Muscle of arm (tissue), 14 donors: Measurements from ENCODE around the gene HECTD3. TPM values are rescaled to one million over a fixed set of nuclear protein-coding genes. Genes with fewer than 3 reads are reported as not detected.

Source experiments
- DNase-seq: peaks from one replicate; pipeline ENCODE4 v3.0.0-alpha.2; 2013
- long read RNA-seq, 11 donors: transcript quantifications; one replicate each; lab custom pipeline, GENCODE V29; 2026
- polyA plus RNA-seq, 12 donors: library from polyadenylated mRNA; unstranded; fragments of 120-200 nt; gene quantifications; one replicate each; pipeline ENCODE4 v1.2.1, GENCODE V29; 2013; ENCODE audit not compliant: insufficient read length in 12 of 12

HECTD3 gene
- polyA plus RNA-seq = 10 to 100 TPM in 11 of 12 donors, not detected in 1; 26.0 to 39.4 (median 30.5) TPM
- long read RNA-seq, donor 1, partial matches to known transcripts = 7 of 12 reads
- long read RNA-seq, donor 1, other reads (novel, unspliced or antisense) = 0 of 12 reads
- long read RNA-seq, donor 2, partial matches to known transcripts = 0 of 3 reads
- long read RNA-seq, donor 2, other reads (novel, unspliced or antisense) = 0 of 3 reads
- long read RNA-seq, donor 3, partial matches to known transcripts = 7 of 12 reads
- long read RNA-seq, donor 3, other reads (novel, unspliced or antisense) = 0 of 12 reads
- long read RNA-seq, donor 4, transcript HECTD3-202 (21 exons, 3,610 nt) = major isoform, 6 of 8 reads
- long read RNA-seq, donor 4, partial matches to known transcripts = 0 of 8 reads
- long read RNA-seq, donor 4, other reads (novel, unspliced or antisense) = 0 of 8 reads
- long read RNA-seq, donor 5, partial matches to known transcripts = 10 of 16 reads
- long read RNA-seq, donor 5, other reads (novel, unspliced or antisense) = 0 of 16 reads
- long read RNA-seq, donor 6, partial matches to known transcripts = 0 of 3 reads
- long read RNA-seq, donor 6, other reads (novel, unspliced or antisense) = 0 of 3 reads
- long read RNA-seq, donor 7, partial matches to known transcripts = 0 of 4 reads
- long read RNA-seq, donor 7, other reads (novel, unspliced or antisense) = 0 of 4 reads
- long read RNA-seq, donor 8, transcript HECTD3-202 (21 exons, 3,610 nt) = major isoform, 5 of 23 reads
- long read RNA-seq, donor 8, partial matches to known transcripts = 17 of 23 reads
- long read RNA-seq, donor 8, other reads (novel, unspliced or antisense) = 0 of 23 reads
- long read RNA-seq, donor 9, partial matches to known transcripts = 5 of 9 reads
- long read RNA-seq, donor 9, other reads (novel, unspliced or antisense) = 0 of 9 reads
- long read RNA-seq, donor 10, partial matches to known transcripts = 0 of 3 reads
- long read RNA-seq, donor 10, other reads (novel, unspliced or antisense) = 0 of 3 reads
- long read RNA-seq, donor 11, partial matches to known transcripts = 7 of 10 reads
- long read RNA-seq, donor 11, other reads (novel, unspliced or antisense) = 0 of 10 reads

- DNase-seq = peak; percentile 85
Observed at GRCh38 chr1:45010855-45011811, at the start of gene HECTD3. Gene HECTD3 (minus strand): TSS chr1:45011324. CDS start chr1:45011257, 67 bp downstream.

GRCh38 chr1:45059829-45060228 lies 48.7 kb upstream of the HECTD3 start:
- no peak for DNase-seq

- DNase-seq = no peak
Observed at GRCh38 chr1:45057542-45057941, 46.4 kb upstream of the HECTD3 start.

GRCh38 chr1:45051005-45051772 lies 40.1 kb upstream of the HECTD3 start:
- DNase-seq = no peak

GRCh38 chr1:45047032-45047431 lies 35.9 kb upstream of the HECTD3 start:
- no peak for DNase-seq

- DNase-seq = no peak
Observed at GRCh38 chr1:45044916-45045315, 33.8 kb upstream of the HECTD3 start.

- no peak for DNase-seq
Observed at GRCh38 chr1:45043094-45043493, 32.0 kb upstream of the HECTD3 start.

GRCh38 chr1:45040297-45040696 lies 29.2 kb upstream of the HECTD3 start:
- DNase-seq = no peak

GRCh38 chr1:45038661-45039364 lies 27.7 kb upstream of the HECTD3 start:
- no peak for DNase-seq

- no peak for DNase-seq
Observed at GRCh38 chr1:45038240-45038639, 27.1 kb upstream of the HECTD3 start.

- no peak for DNase-seq
Observed at GRCh38 chr1:45037456-45037855, 26.3 kb upstream of the HECTD3 start.

- no peak for DNase-seq
Observed at GRCh38 chr1:45035631-45036301, 24.6 kb upstream of the HECTD3 start.

GRCh38 chr1:45033356-45033755 lies 22.2 kb upstream of the HECTD3 start:
- DNase-seq = no peak

- DNase-seq = no peak
Observed at GRCh38 chr1:45032837-45033236, 21.7 kb upstream of the HECTD3 start.

- no peak for DNase-seq
Observed at GRCh38 chr1:45026446-45026845, 15.3 kb upstream of the HECTD3 start.

GRCh38 chr1:45023663-45024062 lies 12.5 kb upstream of the HECTD3 start:
- DNase-seq = no peak

GRCh38 chr1:45018599-45019230 lies 7.6 kb upstream of the HECTD3 start:
- no peak for DNase-seq

- no peak for DNase-seq
Observed at GRCh38 chr1:45016767-45017166, 5.6 kb upstream of the HECTD3 start.
